AG04449 (cell line): ENCODE measurements around the gene MORN4.

Experiments
- CTCF ChIA-PET: fragments of 350-600 bp; formaldehyde crosslinking; extraction: SDS; loops from one replicate; lab custom pipeline; 2021; ENCODE audit warnings: antibody characterized with exemption; lab: Yijun Ruan, JAX
- POLR2A ChIA-PET: fragments of 400-600, 350-600 bp; formaldehyde crosslinking; extraction: SDS; loops from one replicate; lab custom pipeline; 2020; ENCODE audit warnings: antibody characterized with exemption, inconsistent platforms; lab: Yijun Ruan, JAX
- DNase-seq: peaks from one replicate; pipeline ENCODE4 v3.0.0-alpha.2; 2010; ENCODE audit warnings: low read depth, low spot score
- H3K4me3 ChIP-seq: 2 replicates; pipeline ENCODE4 v1.5.1; 2011; ENCODE audit warnings: low read depth, mild to moderate bottlenecking, control low read depth, low read length
- CTCF ChIP-seq: IDR thresholded peaks from one replicate; pipeline ENCODE4 v1.5.1; 2011; ENCODE audit warnings: mild to moderate bottlenecking, moderate library complexity, low read length, control low read depth, inconsistent platforms; ENCODE audit not compliant: insufficient read depth; ENCODE audit errors: missing control alignments

The MORN4 gene

GRCh38 chr10:97574374-97575126, 58.8 kb downstream of the MORN4 start:
- ChIA-PET CTCF (interaction anchor here (0.5 to 12.7 kb wide), 13 partner anchors 10 to 159 kb away, joined by 3 to 199 read pairs (median 5); partner anchors contain the start of genes C10orf62 and HOGA1), POLR2A (interaction anchor here (0.6 to 1.1 kb wide), 2 partner anchors 33 to 761 kb away, joined by 3 read pairs; no protein-coding TSS in a partner anchor)
- DNase-seq: peak; percentile 41
- no peak for TF ChIP-seq CTCF
- no peak overlapping the region for H3K4me3 ChIP-seq

GRCh38 chr10:97573672-97574071, 59.6 kb downstream of the MORN4 start:
- no peak overlapping the region for H3K4me3 ChIP-seq
- no peak for TF ChIP-seq CTCF
- DNase-seq: no peak
- CTCF ChIA-PET: interaction anchor here (0.8 to 12.7 kb wide), 9 partner anchors 8 to 158 kb away, joined by 3 to 199 read pairs (median 32); partner anchors contain the start of genes C10orf62, HOGA1 and MARVELD1
- POLR2A ChIA-PET: no interaction called here

- CTCF ChIA-PET: interaction anchor here (0.9 to 12.7 kb wide), 19 partner anchors 8 to 159 kb away, joined by 3 to 199 read pairs (median 6); partner anchors contain the start of genes C10orf62, HOGA1 and MARVELD1
- no peak for TF ChIP-seq CTCF
- DNase-seq: no peak
- POLR2A ChIA-PET: no interaction called here
- no peak overlapping the region for H3K4me3 ChIP-seq
Measured at GRCh38 chr10:97573021-97573420, 60.3 kb downstream of the MORN4 start.

- DNase-seq: no peak
- no peak within 1 kb of the TSS for H3K4me3 ChIP-seq
- CTCF ChIA-PET: interaction anchor here (0.7 to 12.7 kb wide), 32 partner anchors 9 to 164 kb away, joined by 3 to 199 read pairs (median 5); partner anchors contain the start of genes C10orf62, HOGA1, MARVELD1 and UBTD1
- POLR2A ChIA-PET: interaction anchor here (1.2 kb wide), 1 partner anchor 87 kb away, joined by 3 read pairs; no protein-coding TSS in a partner anchor
- TF ChIP-seq CTCF: peak; percentile 93
Measured at GRCh38 chr10:97572214-97572989, 60.9 kb downstream of the MORN4 start, which contains the start of gene ANKRD2. Gene ANKRD2 (plus strand): TSS chr10:97572779. CDS start chr10:97572789, 10 bp downstream.

- ChIA-PET CTCF (interaction anchor here (0.7 to 12.7 kb wide), 26 partner anchors 10 to 165 kb away, joined by 3 to 199 read pairs (median 6); partner anchors contain the start of genes C10orf62, HOGA1, UBTD1 and ZFYVE27), POLR2A (interaction anchor here (1.2 kb wide), 1 partner anchor 88 kb away, joined by 3 read pairs; no protein-coding TSS in a partner anchor)
- no peak for TF ChIP-seq CTCF
- DNase-seq: no peak
- no peak overlapping the region for H3K4me3 ChIP-seq
Measured at GRCh38 chr10:97571622-97572021, 61.7 kb downstream of the MORN4 start.
